GM21825 (cell line): Measurements from ENCODE around the gene ALX4.

Experiments
- ATAC-seq: cut with Tn5 transposase; IDR thresholded peaks from one replicate; pipeline ENCODE4 v1.9.1; 2021; ENCODE audit warnings: mild to moderate bottlenecking, moderate library complexity; ENCODE audit not compliant: unreplicated experiment

Gene ALX4

DNA sequence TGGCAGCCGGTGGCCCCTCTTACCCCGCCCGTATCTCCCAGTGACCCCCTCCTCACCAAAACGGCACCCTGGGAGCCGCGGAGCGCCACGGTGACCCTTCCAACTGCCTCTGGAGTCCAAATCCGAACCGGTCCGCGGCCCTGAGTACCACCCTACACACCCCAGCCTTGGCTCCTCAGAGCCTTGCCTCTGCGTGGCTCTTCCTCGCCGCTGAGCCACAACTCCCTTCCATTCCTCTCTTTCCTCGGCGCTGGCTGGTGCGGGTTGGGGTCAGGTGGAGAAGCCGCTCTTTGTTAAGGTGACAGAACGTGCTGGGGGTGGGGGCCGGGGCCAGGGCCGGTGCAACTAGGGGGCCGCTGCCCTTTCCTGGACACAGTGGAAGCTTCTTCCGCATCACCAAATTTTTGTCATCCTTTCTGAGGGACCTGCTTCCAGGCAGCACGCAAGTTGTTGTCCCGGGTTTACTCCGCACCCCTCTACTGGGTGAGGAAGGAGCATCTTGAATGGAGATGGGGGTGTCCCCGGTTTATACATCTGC lies 6.5 kb downstream of the ALX4 start:
- no peak for ATAC-seq

DNA sequence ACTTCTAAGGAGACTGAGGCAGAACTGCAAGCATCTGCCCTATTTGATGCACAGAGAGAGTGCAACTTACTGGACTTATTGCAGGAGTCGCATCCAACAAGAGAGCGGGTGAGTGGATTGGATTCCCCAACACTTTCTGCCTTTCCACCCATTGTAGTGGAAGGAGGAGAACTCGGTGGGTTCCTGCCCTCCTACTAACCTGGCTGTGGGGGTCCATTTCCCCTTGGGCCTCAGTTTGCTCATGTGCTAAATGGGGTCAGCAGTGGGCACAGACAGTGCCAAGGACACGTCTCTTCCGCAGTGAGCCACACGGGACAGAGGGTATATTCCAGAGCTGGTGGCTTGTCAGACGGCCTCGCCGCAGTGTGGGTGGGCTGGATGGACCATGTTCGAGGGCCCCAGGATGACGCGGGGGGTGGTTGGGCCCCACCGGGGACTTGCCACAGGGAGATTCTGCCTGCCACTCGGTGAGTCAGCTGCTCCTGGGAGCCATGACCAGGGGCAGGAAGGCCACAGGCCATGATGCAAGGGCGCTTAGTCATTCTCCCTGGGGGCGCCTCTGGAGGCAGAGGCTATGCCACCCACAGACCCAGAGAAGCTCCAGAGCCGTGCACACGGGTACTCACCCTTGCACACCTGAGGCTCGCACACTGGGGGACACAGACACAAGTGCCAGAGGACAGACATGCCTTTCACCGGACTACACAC lies 8.2 kb downstream of the ALX4 start:
- no peak for ATAC-seq

DNA sequence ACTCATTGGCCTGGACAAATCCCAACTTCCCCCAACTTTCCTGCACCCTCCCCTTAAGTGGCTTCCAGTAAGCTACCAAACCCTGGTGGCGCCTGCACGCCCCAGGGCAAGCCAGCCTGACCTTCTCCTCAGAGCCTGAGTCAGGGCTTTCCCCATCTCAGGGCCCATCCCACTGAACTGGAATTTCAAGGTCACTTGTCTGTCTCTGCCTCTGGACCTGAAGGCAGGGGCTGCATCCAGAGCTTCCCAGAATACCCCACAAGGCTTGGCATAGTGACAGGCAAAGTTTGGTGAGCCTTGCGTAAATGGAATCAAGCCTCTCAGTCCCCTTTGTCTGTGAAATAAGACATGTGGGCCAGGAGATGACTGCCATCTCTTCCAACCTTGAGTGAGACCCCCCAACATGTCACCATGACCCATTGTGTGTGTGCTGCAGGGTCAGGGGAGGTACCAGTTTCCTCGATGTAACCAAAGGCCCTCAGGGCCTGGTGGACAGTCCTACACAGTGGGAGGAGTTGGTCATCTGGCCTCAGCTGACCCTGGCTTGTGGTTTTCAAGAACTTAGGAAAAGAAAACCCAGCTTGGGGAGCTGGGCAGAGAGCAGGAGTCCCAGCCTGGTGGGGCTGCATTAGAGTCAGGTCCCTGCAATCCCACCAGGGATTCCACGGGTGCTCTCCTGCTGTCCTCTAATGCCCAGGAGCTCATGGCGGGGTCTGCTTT lies 8.9 kb downstream of the ALX4 start:
- ATAC-seq, result no peak

- no peak for ATAC-seq
Observed at GRCh38 chr11:44298862-44299261, 11.1 kb downstream of the ALX4 start.

- ATAC-seq, result no peak
Observed at GRCh38 chr11:44290208-44290607, 19.7 kb downstream of the ALX4 start.

DNA sequence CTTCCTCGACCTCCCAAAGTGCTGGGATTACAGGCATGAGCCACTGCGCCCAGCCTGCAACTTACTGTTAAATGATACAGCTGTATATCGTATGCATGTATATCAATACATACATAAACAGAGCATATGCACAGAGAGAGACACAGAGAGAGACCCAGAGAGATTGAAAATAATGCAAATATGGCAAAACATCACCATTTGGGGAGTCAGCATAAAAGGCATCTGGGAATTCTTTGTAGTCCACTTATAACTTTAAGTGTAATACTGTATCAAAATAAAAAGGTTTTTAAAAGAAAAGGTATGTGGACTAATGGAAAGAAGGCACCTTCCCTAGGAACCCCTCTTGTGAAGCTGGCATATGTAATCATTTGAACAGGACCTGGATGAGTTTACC lies 21.8 kb downstream of the ALX4 start:
- ATAC-seq, result no peak

DNA sequence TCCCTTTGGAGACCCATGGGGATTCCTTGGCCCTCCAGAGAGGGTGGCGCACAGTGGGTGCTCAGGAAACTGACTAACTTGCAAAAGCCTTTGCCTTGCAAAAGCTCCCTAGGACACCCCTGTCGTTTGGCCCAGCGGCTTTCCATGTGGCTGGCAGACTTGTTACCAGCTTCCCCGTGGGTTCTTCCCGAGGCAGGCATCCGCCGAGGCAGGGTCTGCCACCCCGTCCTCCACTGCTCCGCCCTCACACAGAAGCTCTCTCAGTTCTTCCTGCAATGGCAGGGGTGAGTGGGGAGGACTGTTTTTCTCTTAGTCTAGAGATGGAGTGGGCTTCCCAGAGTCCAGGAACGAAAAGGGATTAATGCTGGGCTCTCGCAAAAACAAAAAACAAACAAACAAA lies 23.0 kb downstream of the ALX4 start:
- ATAC-seq, result no peak

- ATAC-seq, result no peak
Observed at GRCh38 chr11:44286268-44286880, 23.6 kb downstream of the ALX4 start.

GRCh38 chr11:44285756-44286155 lies 24.2 kb downstream of the ALX4 start:
- ATAC-seq, result no peak

DNA sequence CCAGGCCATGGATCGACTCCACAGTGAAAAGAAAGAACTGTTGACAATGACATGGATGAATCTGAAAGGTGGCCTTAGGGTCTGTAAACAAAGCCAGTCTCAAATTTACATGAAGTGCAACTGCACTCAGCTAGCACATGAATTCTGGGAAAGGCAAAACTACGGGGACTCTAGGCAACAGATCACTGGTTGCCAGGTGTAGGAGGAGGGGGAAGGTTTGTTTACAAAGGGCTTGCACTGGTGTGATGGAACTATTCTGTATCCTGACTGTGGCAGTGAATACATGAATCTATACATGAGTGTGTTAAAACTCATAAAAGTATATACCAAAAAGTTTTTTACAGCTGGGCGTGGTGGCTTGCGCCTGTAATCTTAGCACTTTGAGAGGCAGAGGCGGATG lies 27.3 kb downstream of the ALX4 start:
- ATAC-seq, result no peak

DNA sequence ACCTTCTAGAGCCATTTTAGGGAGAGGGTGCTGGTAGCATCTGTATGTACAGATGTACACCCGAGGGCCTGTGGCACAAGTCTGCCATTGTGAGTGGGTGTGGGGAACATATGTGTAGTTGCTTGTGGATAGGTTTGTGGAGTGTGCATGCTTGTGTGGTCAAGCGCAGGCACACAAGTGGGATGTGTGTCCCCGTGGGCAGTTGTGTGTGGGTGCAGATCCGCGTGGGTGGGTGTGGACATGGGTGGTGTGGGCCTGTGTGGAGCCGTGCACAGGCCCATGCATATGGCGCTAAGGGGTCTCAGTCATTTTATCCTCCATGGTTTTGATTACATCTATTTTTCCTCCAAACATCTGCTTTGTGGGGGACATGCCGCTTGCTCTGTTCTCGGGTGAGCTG lies 28.8 kb downstream of the ALX4 start:
- no peak for ATAC-seq

DNA sequence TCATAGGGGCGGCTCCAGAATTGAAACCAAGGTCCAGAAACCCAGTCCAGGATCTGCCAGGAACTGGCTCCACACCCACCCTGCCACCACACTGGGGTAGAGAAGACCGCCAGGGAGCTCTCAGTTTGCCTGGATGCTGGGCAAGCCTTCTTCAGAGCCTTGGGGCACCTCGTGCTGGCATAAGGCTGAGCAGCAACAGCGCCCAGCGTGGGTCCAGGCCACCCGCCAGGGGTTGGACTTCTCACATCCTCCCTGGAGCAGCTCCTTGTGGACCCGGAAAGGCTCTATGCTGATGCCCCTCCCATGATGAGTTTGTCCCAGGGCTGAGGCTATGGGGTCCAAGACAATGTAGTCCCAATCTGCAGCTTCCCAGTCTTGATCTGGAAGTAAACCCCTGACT lies 29.7 kb downstream of the ALX4 start:
- ATAC-seq, result no peak

GRCh38 chr11:44279483-44279882 lies 30.5 kb downstream of the ALX4 start:
- no peak for ATAC-seq

- ATAC-seq, result no peak
Observed at GRCh38 chr11:44277196-44278090, 32.5 kb downstream of the ALX4 start.

GRCh38 chr11:44275961-44276550 lies 33.9 kb downstream of the ALX4 start:
- no peak for ATAC-seq

GRCh38 chr11:44275241-44275640 lies 34.7 kb downstream of the ALX4 start:
- no peak for ATAC-seq

- no peak for ATAC-seq
Observed at GRCh38 chr11:44274404-44274803, 35.5 kb downstream of the ALX4 start.

DNA sequence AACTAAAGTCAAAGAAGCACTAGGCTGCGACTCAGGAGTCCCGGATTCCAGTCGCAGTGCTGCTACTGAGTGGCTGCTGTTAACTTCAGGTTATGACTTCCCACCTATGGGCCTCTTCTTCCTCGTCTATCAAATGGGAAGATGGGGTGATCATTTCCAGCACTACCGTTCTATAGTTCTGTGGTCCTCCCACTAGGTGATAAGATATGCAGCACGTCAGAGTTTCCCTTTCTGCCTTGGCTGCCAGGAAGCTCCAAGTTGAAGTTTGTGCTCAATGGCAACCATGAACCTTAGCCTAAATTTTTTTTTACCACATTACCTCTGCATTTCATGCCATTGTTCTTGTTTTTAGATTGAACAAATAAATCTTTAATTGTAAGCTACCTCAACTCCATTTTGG lies 38.7 kb downstream of the ALX4 start:
- ATAC-seq, result no peak

DNA sequence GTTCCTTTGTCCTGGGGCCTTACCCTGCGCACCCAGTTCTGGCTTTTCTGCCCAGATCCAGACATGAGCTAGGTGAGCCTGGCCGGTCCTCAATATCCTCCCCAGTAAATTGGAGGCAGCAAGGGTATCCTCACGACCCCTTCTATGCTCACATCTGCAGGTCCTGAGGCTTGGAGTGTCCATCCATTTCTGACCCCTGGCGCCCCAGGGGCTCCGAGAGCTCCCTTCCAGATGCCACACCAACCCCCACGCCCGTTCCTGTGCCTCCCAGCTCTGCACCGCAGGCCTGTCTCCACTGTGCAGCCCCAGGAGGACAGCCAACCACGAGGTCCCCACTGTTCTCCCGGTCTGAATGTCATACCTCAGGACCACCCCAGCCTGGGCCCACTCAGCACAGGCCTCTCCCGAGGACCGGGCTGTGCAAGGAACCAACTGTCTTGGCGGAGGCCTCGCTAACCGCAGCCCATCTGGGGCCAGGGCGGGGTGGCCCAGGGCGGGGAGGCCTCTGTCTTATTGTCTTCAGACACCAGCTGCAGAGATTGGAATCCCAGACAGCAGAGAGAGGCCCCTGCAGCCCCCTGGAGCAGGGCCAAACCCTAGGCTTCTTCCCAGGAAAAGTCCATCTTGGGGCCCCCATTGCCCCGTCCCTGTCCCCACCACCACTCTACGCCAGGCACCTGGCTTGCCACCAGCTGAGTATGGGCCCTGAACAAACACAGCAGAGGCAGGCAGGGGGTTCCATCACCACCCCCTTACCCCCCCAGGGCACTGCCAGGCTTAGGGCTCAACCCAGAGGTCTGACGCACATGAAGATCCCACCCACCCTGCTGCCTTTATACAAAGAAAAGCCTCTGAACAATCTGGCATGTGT lies 39.3 kb downstream of the ALX4 start:
- ATAC-seq, result no peak
